Right cardiac atrium (tissue), 5 donors: ENCODE results near the gene TSHZ2. TPM values are rescaled to one million over a fixed set of nuclear protein-coding genes. Genes with fewer than 3 reads are reported as not detected.
"Not testable (repeated sequence)": the region's sequence is repeated elsewhere in the genome, so short reads cannot be mapped to it uniquely, and the experiment has no call there.

ENCODE experiments used
- ATAC-seq, 2 donors: fragments of 200-7000 bp; cut with Tn5 transposase; one replicate each; pipeline versions ENCODE4 v1.8.0 to v1.9.1; 2020; ENCODE audit warnings: moderate library complexity in 2 of 2, mild to moderate bottlenecking in 1 of 2
- DNase-seq, 3 donors: peaks; one replicate each; pipeline ENCODE4 v3.0.0-alpha.2; 2020
- H3K27ac ChIP-seq: one replicate; pipeline ENCODE4 v1.5.1; 2013; ENCODE audit warnings: mild to moderate bottlenecking, low read length, control low read depth, moderate library complexity
- H3K27me3 ChIP-seq: one replicate; pipeline ENCODE4 v1.6.1; 2013; ENCODE audit not compliant: control insufficient read depth, insufficient read depth
- H3K4me1 ChIP-seq: one replicate; pipeline ENCODE4 v1.6.1; 2013; ENCODE audit warnings: low read length; ENCODE audit not compliant: control insufficient read depth, insufficient read depth
- H3K4me3 ChIP-seq: one replicate; pipeline ENCODE4 v1.5.1; 2013; ENCODE audit warnings: low read length, control low read depth
- H3K9me3 ChIP-seq: one replicate; pipeline ENCODE4 v1.6.1; 2013; ENCODE audit warnings: low read length; ENCODE audit not compliant: control insufficient read depth
- WGBS: extraction: QIAGEN DNeasy Blood & Tissue Kit; methylation state at CpG from one replicate; pipeline ENCODE4 v1.1.7; 2013; 5-methylcytosine and 5-hydroxymethylcytosine counted together
- intact Hi-C, 4 donors: fragments of 100-400 bp; cut with DNase I; formaldehyde crosslinking; loops; one replicate each; pipeline versions ENCODE4 v1.11.0 to v1.14.0; 2022 to 2023
- polyA plus RNA-seq: library from polyadenylated mRNA; stranded (reverse); fragments of 200-250 nt; gene quantifications from one replicate; pipeline ENCODE4 v1.2.3, GENCODE V29; 2013
- total RNA-seq, 4 donors: library from RNA; stranded (reverse); fragmentation: NEBNext Ultra II Directional; extraction: Animal tissue kit (Norgen Biotek cat#: 25700); gene quantifications; one replicate each; pipeline ENCODE4 v1.2.1, GENCODE V29; 2021
- donor health status: healthy with polysubstance abuse.
- donor health status: DM: no; HTN: yes; CAD: no.
- donor health status: DM: no; HTN: no; CAD: no.
- donor health status: DM: no; HTN: yes; CAD: no; lungs with severe emphysema.
- donor health status: DM: yes; HTN: yes; CAD: no.

Gene TSHZ2
- total and polyA plus RNA-seq, 5 donors: 2.3 to 8.9 (median 6.9) TPM

GRCh38 chr20:52965380-52965779, 6.8 kb upstream of the TSHZ2 start:
- Histone ChIP-seq H3K4me3 (no peak overlapping the region), H3K9me3 (no peaks in the 10 kb centered on the region), H3K4me1 (peaks cover 2% of the 10 kb centered on the region), H3K27ac (no peak overlapping the region), H3K27me3 (no peaks in the 10 kb centered on the region)
- intact Hi-C loops: no loop called here
- DNase-seq (no peak), ATAC-seq (no peak)
- 66% methylated on average over 1 of the region's 1 CpG for WGBS

GRCh38 chr20:52965819-52966218, 6.3 kb upstream of the TSHZ2 start:
- Histone ChIP-seq H3K4me3 (no peak overlapping the region), H3K9me3 (no peaks in the 10 kb centered on the region), H3K4me1 (peaks cover 2% of the 10 kb centered on the region), H3K27me3 (no peaks in the 10 kb centered on the region), H3K27ac (no peak overlapping the region)
- DNase-seq (no peak), ATAC-seq (no peak)
- intact Hi-C loops: no loop called here
- WGBS: 88% methylated on average over 2 of the region's 2 CpGs

GRCh38 chr20:52966543-52966942, 5.6 kb upstream of the TSHZ2 start:
- intact Hi-C loops, H3K27me3 ChIP-seq, DNase-seq, H3K4me1 ChIP-seq, H3K9me3 ChIP-seq, H3K4me3 ChIP-seq, ATAC-seq, H3K27ac ChIP-seq: not testable (repeated sequence)

GRCh38 chr20:52971498-52972189, 514 bp upstream of the TSHZ2 start:
- Histone ChIP-seq H3K9me3 (no peaks in the 10 kb centered on the region), H3K27ac (no peak overlapping the region), H3K4me3 (peak overlapping the region; percentile 25), H3K27me3 (no peaks in the 10 kb centered on the region), H3K4me1 (peaks cover 2% of the 10 kb centered on the region)
- WGBS: 7% methylated on average over 16 of the region's 16 CpGs
- DNase-seq (no peak), ATAC-seq (peak in 1 of 2 donors; percentile 29)
- intact Hi-C loops: no loop called here

DNA sequence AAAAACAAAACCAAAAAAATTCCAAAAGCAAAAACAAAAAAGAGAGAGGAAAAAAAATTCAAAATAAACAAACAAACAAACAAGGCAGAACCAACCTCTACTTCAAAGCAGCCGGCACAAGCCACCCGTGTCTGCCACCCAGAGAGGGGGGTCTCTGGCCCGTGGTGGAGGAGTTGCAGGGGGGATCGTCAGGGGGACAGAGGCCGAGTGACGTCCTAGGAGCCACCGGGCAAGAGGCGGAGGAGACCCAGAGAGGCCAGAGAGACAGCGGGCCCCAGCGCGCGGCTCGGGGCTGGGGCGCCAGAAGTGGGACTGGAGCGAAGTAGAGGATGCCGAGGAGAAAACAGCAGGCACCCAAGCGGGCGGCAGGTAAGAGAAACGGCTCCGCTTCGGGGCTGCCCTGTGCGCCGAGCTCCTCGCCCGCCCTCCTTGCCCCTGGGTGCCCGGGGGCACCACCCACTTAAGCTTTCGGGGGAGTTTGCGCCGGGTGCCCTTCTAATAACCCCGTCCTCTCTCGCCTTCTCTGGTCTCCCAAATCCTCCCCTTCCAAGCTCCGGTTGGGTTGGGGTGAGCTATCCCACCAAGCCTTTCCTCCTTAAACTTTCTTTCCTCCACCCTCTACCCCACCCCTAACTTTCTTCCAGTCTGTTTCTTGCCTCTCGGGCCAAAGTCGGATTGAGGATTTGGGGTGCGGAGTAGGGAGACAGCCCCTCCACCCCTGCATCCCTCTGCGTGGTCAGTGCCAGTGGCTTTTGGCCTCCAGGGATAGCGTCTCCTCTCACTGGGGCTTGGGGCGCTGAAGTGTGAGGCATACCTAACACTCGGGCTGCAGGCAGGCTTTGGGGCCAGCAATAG, 1.0 kb downstream of the TSHZ2 start:
- intact Hi-C loops: no loop called here
- peak; percentile 17 to 67 (median 58) for DNase-seq

DNA sequence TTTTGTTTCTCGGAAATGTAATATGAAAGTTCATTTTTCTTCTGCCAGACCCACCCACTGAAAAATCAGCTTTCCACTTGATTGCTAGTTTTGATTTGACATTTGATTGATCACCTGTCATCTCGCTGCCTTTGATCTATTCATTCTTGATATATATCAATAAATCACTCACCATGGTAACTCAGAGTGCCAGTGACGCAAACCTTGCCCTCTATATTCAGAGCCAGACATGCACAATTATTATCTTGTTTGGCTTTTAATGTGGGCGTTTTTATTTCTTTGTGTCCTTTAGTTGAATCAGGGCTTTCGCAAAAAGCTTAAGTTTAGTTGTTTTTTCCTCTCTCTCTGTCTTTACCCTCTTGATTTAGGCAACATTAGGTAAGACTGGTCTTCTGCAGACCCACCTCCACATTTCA, 2.0 kb downstream of the TSHZ2 start:
- 52% methylated on average over 5 of the region's 5 CpGs for WGBS
- DNase-seq (no peak), ATAC-seq (no peak)
- Histone ChIP-seq H3K4me1 (peaks cover 2% of the 10 kb centered on the region), H3K27me3 (no peaks in the 10 kb centered on the region), H3K27ac (no peak overlapping the region), H3K4me3 (peak overlapping the region; percentile 25), H3K9me3 (no peaks in the 10 kb centered on the region)
- intact Hi-C loops: no loop called here

More for the DNA sequence above, 1.0 kb downstream of the TSHZ2 start:
- Histone ChIP-seq H3K27ac (no peak overlapping the region), H3K9me3 (no peaks in the 10 kb centered on the region), H3K27me3 (no peaks in the 10 kb centered on the region), H3K4me1 (peaks cover 2% of the 10 kb centered on the region), H3K4me3 (peak overlapping the region; percentile 25)
- WGBS: 7% methylated on average over 39 of the region's 39 CpGs
- ATAC-seq: peak; percentile 58 to 65

DNA sequence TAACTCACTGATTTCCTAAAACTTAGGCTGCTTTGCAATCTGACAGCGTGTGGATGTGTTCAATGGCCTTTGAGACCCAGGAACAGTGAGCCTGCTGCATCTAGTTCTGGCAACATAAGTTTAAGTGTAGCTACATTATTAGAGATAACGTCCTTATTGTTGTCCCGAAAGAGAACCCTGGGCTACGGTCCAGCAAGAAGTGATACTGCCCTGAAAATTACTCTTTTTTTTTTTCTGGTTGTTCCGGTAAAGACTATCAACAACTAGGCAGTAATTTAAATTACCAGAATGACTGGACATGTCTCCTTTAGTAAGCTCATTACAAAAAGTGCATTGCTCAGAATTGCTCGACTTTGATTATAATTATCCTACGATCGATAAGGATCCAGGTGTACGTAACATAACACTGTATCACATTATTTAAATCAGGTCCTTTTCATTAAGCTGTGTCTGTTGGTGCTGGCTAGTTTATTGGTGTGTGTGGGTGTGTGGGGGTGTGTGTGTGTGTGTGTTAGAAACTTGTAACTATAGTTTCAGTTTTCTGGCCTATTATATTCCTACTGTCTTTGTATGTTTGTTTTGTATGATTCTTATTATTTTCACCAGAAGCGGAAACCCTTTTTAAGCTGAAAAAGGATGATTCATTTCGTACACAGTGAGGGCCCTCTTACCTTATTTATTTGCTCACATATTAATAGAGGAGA, 3.0 kb downstream of the TSHZ2 start:
- peak overlapping the region; percentile 25 for H3K4me3 ChIP-seq
- H3K27ac ChIP-seq: no peak overlapping the region
- WGBS: 43% methylated on average over 11 of the region's 11 CpGs
- DNase-seq (peak in 1 of 3 donors; percentile 52), ATAC-seq (no peak)
- H3K4me1 ChIP-seq: peaks cover 2% of the 10 kb centered on the region
- intact Hi-C loops: no loop called here
- no peaks in the 10 kb centered on the region for H3K9me3 ChIP-seq
- H3K27me3 ChIP-seq: no peaks in the 10 kb centered on the region

DNA sequence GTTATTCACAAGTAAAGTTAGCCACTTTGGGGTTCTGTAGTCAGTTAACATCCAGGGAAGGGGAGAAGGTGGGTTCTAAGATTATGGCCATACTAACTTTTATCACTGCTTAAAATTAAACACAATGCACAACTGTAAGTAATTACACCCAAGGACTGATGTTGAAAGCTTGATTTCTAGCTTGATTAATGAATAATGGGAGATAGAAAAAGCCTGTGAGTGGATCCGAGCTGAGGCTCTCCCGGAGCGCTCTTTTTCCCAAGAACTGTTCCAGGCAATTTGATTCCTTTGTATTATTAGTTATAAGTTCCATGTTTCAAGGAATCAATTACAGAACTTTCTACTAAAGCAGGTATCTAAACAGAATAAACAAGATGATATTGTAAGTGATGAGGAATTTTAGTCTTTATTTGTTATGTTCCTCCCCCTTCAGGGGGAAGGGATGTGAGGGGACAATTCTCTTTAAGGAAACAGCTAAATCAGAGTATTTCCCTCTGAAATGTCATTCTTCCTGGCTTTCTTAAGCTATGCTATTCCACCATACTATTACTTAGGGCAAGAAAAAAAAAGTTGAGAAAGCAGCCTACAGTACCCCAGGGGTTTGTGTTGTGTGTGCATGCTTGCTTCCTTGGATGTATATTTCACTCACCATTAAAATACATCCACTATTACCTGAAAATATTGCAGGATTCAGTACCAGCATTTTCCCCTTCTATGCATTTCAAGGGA, 3.8 kb downstream of the TSHZ2 start:
- intact Hi-C loops: no loop called here
- Histone ChIP-seq H3K4me3 (peak overlapping the region; percentile 25), H3K9me3 (no peaks in the 10 kb centered on the region), H3K27ac (no peak overlapping the region), H3K4me1 (peaks cover 2% of the 10 kb centered on the region), H3K27me3 (no peaks in the 10 kb centered on the region)
- 76% methylated on average over 3 of the region's 3 CpGs for WGBS
- DNase-seq (no peak), ATAC-seq (no peak)

DNA sequence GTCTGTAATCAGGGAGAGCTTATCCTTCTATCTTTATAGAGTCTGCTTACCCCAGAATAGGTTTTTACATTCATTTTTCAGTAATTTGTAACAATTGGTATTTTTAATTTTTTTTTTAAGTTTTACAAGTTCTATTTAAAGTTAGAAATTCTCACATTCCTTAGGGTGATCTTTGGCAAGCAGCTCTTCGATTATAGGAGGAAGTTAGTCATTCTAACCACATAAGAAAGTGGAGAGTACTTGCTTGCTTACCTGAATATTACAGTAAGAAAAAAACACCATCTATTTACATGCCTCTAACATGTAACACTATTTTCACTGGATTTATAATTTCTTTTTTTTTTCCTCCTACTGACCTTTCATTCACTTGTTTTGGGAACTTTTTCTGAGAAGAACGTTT, 6.7 kb downstream of the TSHZ2 start:
- H3K27ac ChIP-seq: no peak overlapping the region
- 45% methylated on average over 2 of the region's 2 CpGs for WGBS
- H3K4me3 ChIP-seq: no peak overlapping the region
- intact Hi-C loops: no loop called here
- DNase-seq: no peak
- H3K4me1 ChIP-seq: no peaks in the 10 kb centered on the region
- no peaks in the 10 kb centered on the region for H3K27me3 ChIP-seq
- no peak for ATAC-seq
- H3K9me3 ChIP-seq: no peaks in the 10 kb centered on the region

DNA sequence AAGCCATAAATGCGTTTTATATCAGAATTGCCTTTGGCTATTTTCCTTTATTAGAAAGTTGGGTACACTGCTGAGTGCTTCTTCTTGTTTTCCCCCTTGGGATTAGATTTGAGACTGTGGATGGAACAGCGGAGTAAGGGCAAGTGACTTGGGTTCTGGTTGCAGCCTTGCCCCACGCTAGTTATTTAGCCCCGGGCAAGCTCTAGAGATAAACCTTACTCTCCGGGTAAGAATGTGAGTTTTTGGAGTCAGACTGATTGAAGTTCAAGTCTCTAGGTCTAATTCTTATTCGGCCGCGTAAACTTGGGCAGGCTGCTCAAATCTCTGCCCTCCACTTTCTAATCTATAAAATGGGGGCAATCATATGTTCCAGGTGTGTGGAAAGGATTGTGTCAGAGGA, 8.9 kb downstream of the TSHZ2 start:
- Histone ChIP-seq H3K27me3 (no peaks in the 10 kb centered on the region), H3K4me1 (no peaks in the 10 kb centered on the region), H3K9me3 (no peaks in the 10 kb centered on the region), H3K27ac (no peak overlapping the region), H3K4me3 (no peak overlapping the region)
- no peak for DNase-seq
- WGBS: 91% methylated on average over 8 of the region's 8 CpGs
- intact Hi-C loops: no loop called here
- no peak for ATAC-seq
